A549 (cell line): ENCODE data around the gene GAK. TPM values are rescaled to one million over a fixed set of nuclear protein-coding genes. Genes with fewer than 3 reads are reported as not detected.

Source experiments
- ATAC-seq, 2 experiments: fragments of 200-7000 bp in 1 of 2; fragments of >200 bp in 1 of 2; cut with Nextera tagmentation in 1 of 2; cut with Tn5 transposase in 1 of 2; 3 replicates each; pipeline versions ENCODE4 v1.8.0 to v1.9.1; 2018 to 2020; ENCODE audit warnings: mild to moderate bottlenecking in 1 of 2, moderate library complexity in 1 of 2
- CTCF ChIA-PET: fragments of 300-600 bp; sonication (Branson Sonifier 250); formaldehyde crosslinking; extraction: SDS; loops from one replicate; lab custom pipeline; 2021; ENCODE audit warnings: antibody characterized with exemption, inconsistent platforms; lab: Yijun Ruan, JAX
- POLR2A ChIA-PET: fragments of 350-600 bp; formaldehyde crosslinking; extraction: SDS; loops from one replicate; lab custom pipeline; 2021; ENCODE audit warnings: antibody characterized with exemption, inconsistent platforms; lab: Yijun Ruan, JAX
- DNase-seq, 2 experiments: peaks; one replicate each; pipeline versions ENCODE4 v3.0.0 to v3.0.0-alpha.2; 2011 to 2016; ENCODE audit warnings: low read depth in 1 of 2, low spot score in 1 of 2
- FAIRE-seq: peaks from 2 replicates; lab custom pipeline; 2011; peaks lifted over from hg19 to GRCh38; lab: Jason Lieb, UNC
- H3K27ac ChIP-seq, 2 experiments: fragments of >200 bp; sonication (Bioruptor Twin); formaldehyde crosslinking; 3 replicates each; pipeline ENCODE4 v1.5.1; 2016 to 2017
- H3K4me1 ChIP-seq: fragments of >200 bp; sonication (Bioruptor Twin); formaldehyde crosslinking; 3 replicates; pipeline ENCODE4 v1.6.1; 2016
- H3K4me2 ChIP-seq: fragments of >200 bp; sonication (Bioruptor Twin); formaldehyde crosslinking; 3 replicates; pipeline ENCODE4 v1.6.1; 2016
- H3K4me3 ChIP-seq: fragments of >200 bp; sonication (Bioruptor Twin); formaldehyde crosslinking; 3 replicates; pipeline ENCODE4 v1.5.1; 2016
- H3K9me3 ChIP-seq: fragments of >200 bp; sonication (Bioruptor Twin); formaldehyde crosslinking; 3 replicates; pipeline ENCODE4 v1.6.1; 2016
- CHD2 ChIP-seq: fragments of 150-350 bp; IDR thresholded peaks from 2 replicates; pipeline ENCODE4 v1.6.1; 2014; ENCODE audit warnings: low read length; ENCODE audit not compliant: partially characterized antibody
- EHF ChIP-seq: fragments of 250-450 bp; sonication (Bioruptor Pico); IDR thresholded peaks from 2 replicates; pipeline ENCODE4 v1.5.0; 2020; ENCODE audit warnings: mild to moderate bottlenecking
- EHMT2 ChIP-seq: fragments of 200-600 bp; sonication (generic); IDR thresholded peaks from 2 replicates; pipeline ENCODE4 v1.6.1; 2016; ENCODE audit warnings: antibody characterized with exemption, low read depth, mild to moderate bottlenecking, moderate library complexity
- FOXS1 ChIP-seq: fragments of 250-450 bp; sonication (Bioruptor Pico); IDR thresholded peaks from 2 replicates; pipeline ENCODE4 v1.5.0; 2020; ENCODE audit warnings: mild to moderate bottlenecking, moderate library complexity
- GATA3 ChIP-seq: IDR thresholded peaks from 2 replicates; pipeline ENCODE4 v1.6.1; 2012; ENCODE audit warnings: borderline replicate concordance
- HEYL ChIP-seq: fragments of 250-450 bp; sonication (Bioruptor Pico); IDR thresholded peaks from 2 replicates; pipeline ENCODE4 v1.8.0; 2021; ENCODE audit warnings: mild to moderate bottlenecking, moderate library complexity
- HOXB13 ChIP-seq: fragments of 250-450 bp; sonication (Bioruptor Pico); IDR thresholded peaks from 2 replicates; pipeline ENCODE4 v1.5.0; 2020; ENCODE audit warnings: low read depth, mild to moderate bottlenecking, moderate library complexity
- KDM5A ChIP-seq: fragments of 200-600 bp; sonication (generic); IDR thresholded peaks from 2 replicates; pipeline ENCODE4 v1.6.1; 2016; ENCODE audit warnings: antibody characterized with exemption, mild to moderate bottlenecking
- MAFK ChIP-seq: fragments of 450-650 bp; IDR thresholded peaks from 2 replicates; pipeline ENCODE4 v1.6.1; 2014; ENCODE audit not compliant: partially characterized antibody
- MAZ ChIP-seq: fragments of 150-350 bp; IDR thresholded peaks from 2 replicates; pipeline ENCODE4 v1.6.1; 2014; ENCODE audit warnings: antibody characterized with exemption, low read depth, low read length, borderline replicate concordance
- NFE2L2 ChIP-seq: fragments of 150-350 bp; conservative IDR thresholded peaks from 2 replicates; pipeline ENCODE4 v1.6.1; 2014; ENCODE audit warnings: low read length
- NR3C1 ChIP-seq: fragments of >200 bp; sonication (Bioruptor Twin); formaldehyde crosslinking; IDR thresholded peaks from 3 replicates; pipeline ENCODE4 v1.6.1; 2017
- RNF2 ChIP-seq: fragments of 200-600 bp; sonication (generic); IDR thresholded peaks from 2 replicates; pipeline ENCODE4 v1.6.1; 2016; ENCODE audit warnings: low read depth, mild to moderate bottlenecking, antibody characterized with exemption, moderate library complexity, borderline replicate concordance
- SMC3 ChIP-seq: fragments of >200 bp; sonication (Bioruptor Twin); formaldehyde crosslinking; IDR thresholded peaks from 3 replicates; pipeline ENCODE4 v1.6.1; 2018; ENCODE audit warnings: inconsistent platforms
- TFCP2L1 ChIP-seq: fragments of 250-450 bp; sonication (Bioruptor Pico); IDR thresholded peaks from 2 replicates; pipeline ENCODE4 v1.5.0; 2021; ENCODE audit warnings: mild to moderate bottlenecking
- ZNF302 ChIP-seq: fragments of 250-450 bp; sonication (Bioruptor Pico); IDR thresholded peaks from 2 replicates; pipeline ENCODE4 v1.9.0; 2021; ENCODE audit warnings: inconsistent platforms, mild to moderate bottlenecking, moderate library complexity
- ZSCAN20 ChIP-seq: fragments of 250-450 bp; sonication (Bioruptor Pico); IDR thresholded peaks from 2 replicates; pipeline ENCODE4 v1.8.0; 2022; ENCODE audit warnings: mild to moderate bottlenecking, moderate library complexity
- WGBS: methylation state at CpG from one replicate; pipeline ENCODE4 v1.1.6; 2017; ENCODE audit errors: missing lambda C conversion rate; 5-methylcytosine and 5-hydroxymethylcytosine counted together
- polyA plus RNA-seq, 4 experiments: library from polyadenylated mRNA; depleted of rRNA in 3 of 4; stranded (reverse); fragments of >200 nt; fragmentation: RNase III in 1 of 4; extraction: RNeasy Plus Mini Kit Qiagen cat#74134 plus additional on column Dnase treatment in 1 of 4; gene quantifications; 2 replicates in 3 of 4; 3 replicates in 1 of 4; pipeline ENCODE4 v1.2.3, GENCODE V29; 2011 to 2017
- TF ChIP-seq, protein P1 (sequence below): IDR thresholded peaks from 2 replicates; pipeline ENCODE4 v1.6.1; 2012
- TF ChIP-seq, protein P2 (sequence below): fragments of 250-450 bp; sonication (Bioruptor Pico); IDR thresholded peaks from 2 replicates; pipeline ENCODE4 v1.5.0; 2021; ENCODE audit warnings: mild to moderate bottlenecking, moderate library complexity, borderline replicate concordance

Gene GAK
- polyA plus RNA-seq, 2 of the 4 experiments (the other 2 are of a cell fraction): 13.8 to 34.3 TPM

DNA sequence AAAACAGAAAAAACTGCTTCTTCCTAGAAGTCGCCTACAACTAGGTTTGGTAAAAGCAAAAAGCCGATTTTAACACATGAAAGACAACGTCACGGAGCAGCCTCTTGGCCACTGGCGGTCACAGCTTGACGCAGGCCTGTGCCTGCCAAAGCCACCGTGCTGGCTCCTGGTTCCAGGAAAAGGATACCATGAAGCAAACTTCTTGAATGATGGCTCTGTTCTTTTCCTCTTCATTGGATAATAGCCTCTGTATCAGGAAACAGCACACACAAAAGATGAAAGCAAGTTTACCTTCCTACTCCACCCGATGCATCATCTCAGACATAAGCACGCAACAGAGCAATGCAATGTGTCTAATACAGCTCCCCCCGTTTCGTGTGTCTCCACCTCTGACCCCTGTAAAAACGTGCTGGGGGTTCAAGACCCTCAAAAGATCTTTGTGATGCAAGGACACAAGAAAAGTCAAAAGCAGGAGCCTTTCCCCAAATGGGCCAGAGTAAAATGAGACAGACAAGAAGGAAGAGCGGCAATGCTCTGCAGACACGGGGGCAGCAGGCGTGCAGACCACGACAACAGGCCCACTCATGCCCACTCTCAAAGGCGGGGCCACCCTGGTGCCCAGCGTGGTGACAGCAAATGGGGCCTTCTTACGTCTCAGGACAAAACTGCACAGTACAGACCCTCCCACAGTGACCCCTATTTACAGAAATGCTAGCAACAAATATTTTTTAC lies 19.4 kb downstream of the GAK start:
- ChIA-PET POLR2A (no interaction called here), CTCF (no interaction called here)
- Histone ChIP-seq H3K4me2 (no peak overlapping the region), H3K9me3 (no peaks in the 10 kb centered on the region), H3K4me1 (no peaks in the 10 kb centered on the region), H3K27ac (no peak overlapping the region), H3K4me3 (no peak overlapping the region)
- FAIRE-seq (no peak), DNase-seq (no peak), ATAC-seq (no peak)
- TF ChIP-seq GATA3: no peak
- no peak for TF ChIP-seq CHD2
- 67% methylated on average over 19 of the region's 19 CpGs for WGBS

DNA sequence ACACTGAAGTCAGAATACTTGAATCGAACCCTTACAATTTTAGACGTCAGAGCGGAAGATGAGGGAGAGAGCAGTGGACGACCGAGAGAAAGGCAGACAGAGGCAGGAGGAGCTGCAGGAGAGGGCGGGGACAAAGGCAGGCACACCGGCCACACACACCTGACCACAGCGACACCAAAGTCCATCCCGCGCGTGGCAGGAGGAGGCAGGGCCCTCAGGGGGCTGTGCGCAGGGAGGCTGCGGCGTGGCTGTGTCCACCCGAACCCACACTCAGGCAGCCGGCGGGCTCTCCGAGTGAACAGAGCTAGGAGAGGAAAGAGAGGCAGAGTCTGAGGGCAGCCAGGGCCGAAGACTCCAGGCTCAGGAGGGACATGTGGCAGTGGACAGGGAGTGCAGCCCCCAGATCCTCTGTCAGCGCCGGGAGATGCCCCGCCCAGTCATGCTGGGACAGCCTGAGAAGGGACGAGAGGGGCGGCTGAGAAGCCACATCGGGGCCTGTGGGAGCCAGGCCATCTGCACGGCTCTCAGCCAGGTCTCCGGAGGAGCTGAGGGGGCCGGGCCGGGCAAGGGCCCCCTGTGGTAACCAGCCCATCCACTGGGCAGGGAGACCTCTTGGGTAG lies 20.1 kb downstream of the GAK start:
- no peak overlapping the region for H3K4me2 ChIP-seq
- 92% methylated on average over 25 of the region's 29 CpGs for WGBS
- CTCF ChIA-PET: no interaction called here
- DNase-seq: no peak
- no peak overlapping the region for H3K4me3 ChIP-seq
- H3K9me3 ChIP-seq: no peaks in the 10 kb centered on the region
- no peaks in the 10 kb centered on the region for H3K4me1 ChIP-seq
- TF ChIP-seq SMC3 (no peak), MAZ (no peak)
- TF ChIP-seq, protein P1, sequence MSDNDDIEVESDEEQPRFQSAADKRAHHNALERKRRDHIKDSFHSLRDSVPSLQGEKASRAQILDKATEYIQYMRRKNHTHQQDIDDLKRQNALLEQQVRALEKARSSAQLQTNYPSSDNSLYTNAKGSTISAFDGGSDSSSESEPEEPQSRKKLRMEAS: no peak
- no peak for ATAC-seq
- POLR2A ChIA-PET: no interaction called here
- FAIRE-seq: no peak
- H3K27ac ChIP-seq: no peak overlapping the region

DNA sequence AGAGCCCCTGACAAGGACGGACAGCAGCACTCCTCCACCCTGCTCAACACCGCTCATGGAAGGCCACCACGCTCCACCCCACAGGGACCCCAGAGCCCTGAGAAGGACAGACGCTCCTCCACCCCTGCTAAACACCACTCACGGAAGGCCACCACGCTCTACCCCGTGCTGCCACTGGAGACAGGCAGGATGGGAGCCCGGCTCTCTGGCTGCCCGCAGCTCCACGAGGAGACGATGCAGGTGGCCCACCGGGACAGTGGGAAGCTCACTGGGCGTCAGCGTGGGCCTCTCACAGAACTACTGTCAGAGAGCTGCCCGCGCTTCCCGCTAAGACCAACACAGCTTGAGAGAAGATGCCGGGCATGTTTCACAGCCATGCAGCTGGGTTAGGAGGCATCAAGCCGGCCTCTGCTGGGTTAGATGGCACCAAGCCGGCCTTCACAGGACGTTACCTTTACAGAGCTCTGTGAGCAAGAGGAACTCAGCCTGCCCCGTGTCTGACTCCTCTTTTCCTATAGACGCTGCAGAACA lies 20.8 kb downstream of the GAK start:
- H3K9me3 ChIP-seq: no peaks in the 10 kb centered on the region
- FAIRE-seq: no peak
- ChIA-PET POLR2A (no interaction called here), CTCF (no interaction called here)
- no peak overlapping the region for H3K4me3 ChIP-seq
- no peak for DNase-seq
- ATAC-seq: no peak
- 90% methylated on average over 6 of the region's 23 CpGs for WGBS
- H3K4me2 ChIP-seq: no peak overlapping the region
- no peak overlapping the region for H3K27ac ChIP-seq
- no peaks in the 10 kb centered on the region for H3K4me1 ChIP-seq
- TF ChIP-seq GATA3 (no peak), FOXS1 (no peak), HEYL (CRISPR knock-in tag) (no peak), EHF (CRISPR knock-in tag) (no peak), ZSCAN20 (CRISPR knock-in tag) (no peak), RNF2 (no peak), HOXB13 (no peak), KDM5A (no peak), NFE2L2 (no peak), TFCP2L1 (no peak), MAFK (no peak), NR3C1 (no peak), ZNF302 (CRISPR knock-in tag) (no peak), EHMT2 (no peak)
- TF ChIP-seq, protein P2, sequence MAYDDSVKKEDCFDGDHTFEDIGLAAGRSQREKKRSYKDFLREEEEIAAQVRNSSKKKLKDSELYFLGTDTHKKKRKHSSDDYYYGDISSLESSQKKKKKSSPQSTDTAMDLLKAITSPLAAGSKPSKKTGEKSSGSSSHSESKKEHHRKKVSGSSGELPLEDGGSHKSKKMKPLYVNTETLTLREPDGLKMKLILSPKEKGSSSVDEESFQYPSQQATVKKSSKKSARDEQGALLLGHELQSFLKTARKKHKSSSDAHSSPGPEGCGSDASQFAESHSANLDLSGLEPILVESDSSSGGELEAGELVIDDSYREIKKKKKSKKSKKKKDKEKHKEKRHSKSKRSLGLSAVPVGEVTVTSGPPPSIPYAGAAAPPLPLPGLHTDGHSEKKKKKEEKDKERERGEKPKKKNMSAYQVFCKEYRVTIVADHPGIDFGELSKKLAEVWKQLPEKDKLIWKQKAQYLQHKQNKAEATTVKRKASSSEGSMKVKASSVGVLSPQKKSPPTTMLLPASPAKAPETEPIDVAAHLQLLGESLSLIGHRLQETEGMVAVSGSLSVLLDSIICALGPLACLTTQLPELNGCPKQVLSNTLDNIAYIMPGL: no peak
